HK-2 (cell line): ENCODE measurements around the gene FOXL1.
"Not testable (repeated sequence)": the region's sequence is repeated elsewhere in the genome, so short reads cannot be mapped to it uniquely, and the experiment has no call there.

Experiments used
- DNase-seq: peaks from one replicate; pipeline ENCODE4 v3.0.0-alpha.2; 2018; ENCODE audit not compliant: unreplicated experiment

The FOXL1 gene

GRCh38 chr16:86580791-86581170 is 2.4 kb downstream of the FOXL1 start:
- no peak for DNase-seq

DNA sequence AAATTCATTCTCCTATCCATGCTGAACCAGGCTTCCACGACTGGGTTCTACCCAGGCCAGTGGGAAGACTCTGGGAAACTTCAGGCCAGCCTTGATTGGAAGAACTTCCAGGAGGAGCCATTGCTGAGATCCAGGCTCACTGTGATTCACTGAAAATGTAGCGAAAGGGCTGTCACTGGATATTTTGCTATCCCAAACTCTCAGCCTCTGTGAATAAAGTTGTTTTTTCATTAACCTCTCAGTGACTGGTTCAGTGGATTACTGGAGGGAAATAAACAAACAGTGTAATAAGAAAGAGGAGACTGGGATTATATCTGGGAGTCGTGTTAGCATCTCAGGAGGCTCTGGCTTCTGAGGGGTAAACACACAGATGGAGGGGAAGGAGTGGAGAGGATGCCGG is 3.1 kb downstream of the FOXL1 start:
- DNase-seq, result no peak

GRCh38 chr16:86584071-86584685 is 5.8 kb downstream of the FOXL1 start:
- no peak for DNase-seq

DNA sequence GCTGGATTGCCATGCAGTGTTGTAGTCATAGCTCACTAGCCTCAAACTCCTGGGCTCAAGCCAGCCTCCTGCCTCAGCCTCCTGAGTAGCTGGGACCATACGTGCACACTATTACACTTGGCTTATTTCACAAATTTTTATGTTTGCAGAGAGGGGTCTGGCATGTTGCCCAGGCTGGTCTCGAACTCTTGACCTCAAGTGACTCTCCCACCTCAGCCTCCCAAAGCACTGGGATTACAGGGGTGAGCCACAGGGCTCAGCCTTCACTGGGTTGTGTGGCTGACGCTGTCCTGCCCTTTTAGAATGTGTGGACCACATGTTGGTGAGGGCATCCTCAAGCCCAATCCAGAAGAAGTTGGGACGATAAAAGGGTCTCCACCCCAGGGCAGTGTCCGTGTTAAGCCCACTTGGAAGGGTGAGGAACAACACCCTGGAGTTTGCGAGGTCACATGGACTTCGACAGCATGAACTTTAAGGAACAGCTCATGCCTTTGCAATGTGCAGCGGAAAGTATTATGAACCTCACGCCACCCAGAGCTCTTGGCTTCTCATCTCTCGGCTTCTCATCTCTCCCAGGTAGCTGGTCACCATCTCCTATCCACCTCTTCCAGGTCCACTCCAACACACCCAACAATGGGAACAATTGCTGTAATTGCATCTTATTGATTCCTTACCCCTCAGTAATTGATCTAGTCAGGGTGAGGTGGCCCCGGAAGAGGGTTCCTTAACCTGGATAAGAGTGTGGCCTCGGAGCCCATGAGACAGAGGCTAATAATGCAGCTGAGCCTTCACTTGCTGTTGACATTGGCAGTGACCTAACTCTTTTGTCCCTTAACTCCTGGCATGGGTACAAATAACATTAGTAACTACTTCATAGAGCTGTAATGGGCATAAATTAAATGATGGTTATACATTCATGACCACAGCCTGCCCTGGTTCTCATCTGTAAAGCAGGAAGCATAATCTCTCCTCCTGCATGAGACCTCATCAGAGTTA is 6.7 kb downstream of the FOXL1 start:
- no peak for DNase-seq

- no peak for DNase-seq
These were observed 7.7 kb downstream of the FOXL1 start for GRCh38 chr16:86585821-86586611.

DNA sequence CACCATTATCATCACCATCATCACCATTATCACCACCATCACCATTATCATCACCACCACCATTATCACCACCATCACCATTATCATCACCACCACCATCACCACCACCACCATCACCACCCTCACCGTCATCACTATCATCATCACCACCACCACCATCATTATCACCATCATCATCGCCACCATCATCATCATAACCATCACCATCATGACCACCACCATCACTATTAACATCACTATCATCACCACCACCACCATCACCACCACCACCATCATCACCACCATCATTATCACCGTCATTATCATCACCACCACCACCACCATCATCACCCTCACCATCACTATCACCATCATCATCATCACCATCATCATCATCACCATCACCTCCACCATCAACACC is 9.1 kb downstream of the FOXL1 start:
- DNase-seq, result no peak

- not testable (repeated sequence) for DNase-seq
These were observed 9.6 kb downstream of the FOXL1 start for GRCh38 chr16:86587955-86588354.

DNA sequence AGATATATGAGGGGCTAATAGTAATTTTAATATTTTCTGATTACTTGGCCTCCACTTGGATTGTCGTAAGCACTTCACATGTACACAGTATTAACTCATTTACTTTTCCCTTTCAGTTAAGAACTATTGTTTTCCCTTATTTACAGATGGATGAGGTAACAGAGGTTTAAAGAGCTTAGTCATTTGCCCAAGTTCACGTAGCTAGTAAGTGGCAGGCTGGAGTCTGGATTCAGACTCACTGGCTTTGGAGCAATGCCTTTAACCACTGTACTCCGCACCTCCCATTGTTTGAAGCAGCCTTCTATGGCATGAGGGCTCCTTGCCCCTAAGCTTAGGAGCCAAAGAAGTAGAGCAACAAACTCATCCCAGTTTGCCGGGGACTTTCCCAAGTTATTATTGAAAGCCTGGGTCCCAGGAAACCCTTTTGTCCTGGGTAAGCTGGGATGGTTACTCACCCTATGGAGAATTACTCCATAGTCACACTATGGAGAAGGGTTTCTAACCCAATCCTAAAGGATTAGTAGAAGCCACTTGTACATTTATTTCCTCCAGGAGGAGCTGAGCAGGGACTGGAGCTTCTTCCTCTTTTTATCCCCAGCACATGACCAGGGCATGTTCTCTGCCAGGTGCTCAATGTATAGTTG is 12.3 kb downstream of the FOXL1 start:
- DNase-seq, result no peak

DNA sequence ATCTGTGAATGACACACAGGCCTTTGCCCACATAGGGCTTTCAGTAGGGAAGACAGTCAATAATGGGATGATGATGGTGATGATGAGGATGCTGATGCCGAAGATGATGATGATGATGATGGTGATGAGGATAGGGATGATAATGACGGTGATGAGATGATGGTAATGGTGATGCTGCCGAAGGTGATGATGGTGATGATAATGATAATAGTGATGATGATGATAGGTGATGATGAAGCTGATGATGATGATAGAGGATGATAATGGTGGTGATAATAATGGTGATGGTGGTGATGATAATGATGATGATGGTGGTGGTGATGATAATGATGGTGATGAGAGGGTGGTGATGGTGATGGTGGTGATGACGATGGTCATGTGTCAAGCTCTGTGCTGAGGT is 12.9 kb downstream of the FOXL1 start:
- no peak for DNase-seq

DNA sequence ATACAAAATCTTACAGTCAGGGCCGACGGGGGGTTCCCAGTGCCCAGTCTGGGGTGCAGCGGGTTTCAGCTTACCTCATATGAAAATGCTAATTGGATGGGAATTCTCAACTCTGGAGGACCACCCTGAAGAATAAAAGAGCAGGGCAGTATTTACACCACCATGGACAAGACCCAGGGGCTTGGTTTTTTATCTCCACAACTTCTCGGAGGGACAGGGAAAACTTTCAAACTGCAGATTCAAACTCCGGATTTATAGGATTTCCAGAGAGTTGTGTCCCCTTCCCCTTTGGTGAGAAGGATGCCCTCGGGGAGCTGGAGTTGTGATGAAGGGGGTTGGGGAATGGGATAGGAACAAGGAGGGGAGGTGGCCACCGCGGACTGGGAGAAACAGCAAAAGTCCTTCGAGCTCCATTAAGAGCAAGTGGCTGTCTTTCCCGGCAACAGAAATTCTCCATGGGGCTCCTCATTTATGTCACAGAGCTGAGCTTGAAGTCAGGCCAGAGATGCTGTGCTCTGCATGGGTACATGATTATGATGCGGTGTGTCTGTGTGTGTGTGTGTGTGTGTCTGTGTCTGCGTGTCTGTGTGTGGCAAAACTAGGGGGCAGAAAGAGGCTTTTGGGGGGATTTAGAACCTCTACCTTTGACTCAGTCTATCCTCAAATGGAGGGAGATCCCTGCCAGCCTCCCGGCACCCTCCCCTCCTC is 15.7 kb downstream of the FOXL1 start:
- DNase-seq, result no peak

- DNase-seq, result no peak
These were observed 16.4 kb downstream of the FOXL1 start for GRCh38 chr16:86594721-86595120.

DNA sequence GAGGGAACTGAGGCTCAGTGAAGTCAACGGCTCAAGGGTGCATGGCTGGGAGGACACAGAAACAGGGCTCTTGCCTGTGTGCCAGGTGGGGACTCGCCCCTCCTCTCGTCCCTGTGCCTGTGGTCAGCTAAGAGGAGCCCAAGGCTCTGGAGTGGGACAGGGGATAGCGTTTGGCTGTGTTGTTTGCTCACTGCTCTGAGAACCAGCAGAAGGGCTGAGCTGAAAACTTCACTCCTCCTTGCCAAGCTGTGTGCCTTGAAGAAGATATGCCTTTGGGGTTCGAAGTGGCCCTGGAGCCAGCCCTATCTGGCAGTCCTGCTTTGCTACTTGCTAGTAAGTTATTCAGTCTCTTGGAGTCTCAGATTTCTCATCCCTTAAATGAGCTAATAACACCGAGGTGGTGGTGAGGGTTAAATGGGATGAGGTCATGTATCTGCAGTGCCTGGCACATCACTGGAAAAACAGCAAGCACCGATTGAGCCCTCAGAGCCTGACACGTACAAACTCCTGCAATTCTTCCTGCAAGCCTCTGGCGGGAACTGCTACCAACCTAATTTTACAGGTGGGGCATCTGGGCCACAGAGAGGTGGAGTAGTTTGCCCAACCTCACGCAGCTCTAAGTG is 17.7 kb downstream of the FOXL1 start:
- no peak for DNase-seq

DNA sequence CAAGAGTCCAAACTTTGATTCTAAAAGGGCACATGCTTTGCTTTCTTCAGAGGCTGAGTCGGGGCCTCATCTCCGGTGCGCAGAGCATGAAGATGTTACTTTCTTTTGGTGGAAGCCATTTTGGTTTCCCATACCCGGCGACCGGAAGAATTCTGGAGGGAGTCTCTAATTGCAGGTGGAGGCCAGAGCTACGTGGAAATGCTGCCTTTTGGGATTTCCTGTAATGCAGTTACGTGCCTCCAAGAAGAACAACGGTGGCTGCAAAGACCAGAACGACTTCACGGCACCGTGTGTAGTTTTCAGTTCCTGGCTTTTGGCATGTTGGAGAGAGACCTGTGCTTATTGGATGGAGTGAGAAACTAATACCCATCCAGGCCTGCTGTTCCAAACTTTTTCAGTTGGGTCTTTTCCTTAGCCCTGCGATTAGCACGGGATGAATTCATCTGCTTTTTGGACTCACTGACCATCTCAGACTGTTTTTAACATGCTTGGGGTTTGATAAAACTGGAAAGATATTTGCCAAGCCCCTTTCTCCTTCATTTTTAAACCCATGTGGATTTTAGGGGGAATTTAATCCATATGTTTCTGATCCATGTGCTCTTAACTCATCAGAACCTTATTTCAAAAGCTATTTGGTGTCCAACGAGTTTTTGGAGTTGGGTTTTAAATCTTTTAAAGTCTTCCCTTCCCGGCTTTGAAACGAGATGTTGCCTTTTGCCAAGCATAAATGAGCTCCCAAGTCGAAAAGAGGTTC is 19.0 kb downstream of the FOXL1 start:
- no peak for DNase-seq

- DNase-seq, result no peak
These were observed 19.7 kb downstream of the FOXL1 start for GRCh38 chr16:86597880-86598606.

- DNase-seq, result no peak
These were observed 20.5 kb downstream of the FOXL1 start for GRCh38 chr16:86598607-86599565.

DNA sequence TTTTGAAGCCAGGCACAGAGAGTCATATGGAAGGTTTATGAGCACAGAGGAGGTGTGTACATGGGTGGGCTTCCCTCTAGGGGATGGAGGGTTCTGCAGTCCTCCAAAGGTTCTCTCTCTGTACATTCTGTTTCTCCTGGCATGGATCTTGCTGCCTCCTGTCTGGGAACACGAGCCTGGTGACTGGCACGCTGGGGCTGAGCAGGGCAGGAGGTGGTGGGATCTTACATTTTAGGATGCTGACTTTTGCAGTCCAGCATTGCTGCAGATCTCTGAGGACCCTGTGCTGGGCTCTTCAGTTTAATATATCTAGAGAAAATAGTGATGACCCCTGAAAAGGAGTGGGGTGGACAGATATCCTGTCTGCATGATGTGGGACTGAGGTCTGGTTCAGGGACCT is 23.0 kb downstream of the FOXL1 start:
- DNase-seq, result no peak

GRCh38 chr16:86602521-86602920 is 24.2 kb downstream of the FOXL1 start:
- no peak for DNase-seq
